OCI-LY7 (cell line): ENCODE data around the gene ROR2. TPM values are rescaled to one million over a fixed set of nuclear protein-coding genes. Genes with fewer than 3 reads are reported as not detected.

ENCODE experiments used
- BruUV-seq: library from RNA; stranded (reverse); fragments of 400-500 nt; replicated peaks from 2 replicates; lab custom pipeline; 2021; lab: Mats Ljungman, UMichigan
- CTCF ChIA-PET: fragments of 300-600 bp; sonication (Branson Sonifier 250); formaldehyde crosslinking; loops from one replicate; lab custom pipeline; 2022; ENCODE audit warnings: antibody characterized with exemption; ENCODE audit not compliant: unreplicated experiment; lab: Charles Lee
- POLR2A ChIA-PET: fragments of 300-600 bp; sonication (Branson Sonifier 250); formaldehyde crosslinking; loops from one replicate; lab custom pipeline; 2022; ENCODE audit warnings: antibody characterized with exemption; lab: Charles Lee
- DNase-seq: peaks from one replicate; pipeline ENCODE4 v3.0.0-alpha.2; 2015; ENCODE audit warnings: low spot score
- H2AFZ ChIP-seq: fragments of 200-600 bp; sonication (generic), shearing (Covaris generic); 2 replicates; pipeline ENCODE4 v1.6.1; 2014; ENCODE audit warnings: mild to moderate bottlenecking, antibody characterized with exemption, low read length, moderate library complexity
- H3K27ac ChIP-seq: fragments of 200-600 bp; sonication (generic); 2 replicates; pipeline ENCODE4 v1.5.1; 2014; ENCODE audit warnings: mixed run types, low read depth, mild to moderate bottlenecking, moderate library complexity, low read length, inconsistent platforms; ENCODE audit not compliant: poor library complexity, severe bottlenecking
- H3K36me3 ChIP-seq: fragments of 200-600 bp; sonication (generic); 2 replicates; pipeline ENCODE4 v1.6.1; 2014; ENCODE audit warnings: mild to moderate bottlenecking, antibody characterized with exemption, low read length, moderate library complexity, mixed read lengths; ENCODE audit not compliant: insufficient read depth
- H3K4me1 ChIP-seq: fragments of 200-600 bp; sonication (generic); 2 replicates; pipeline ENCODE4 v1.5.1; 2014; ENCODE audit warnings: mild to moderate bottlenecking, low read length; ENCODE audit not compliant: insufficient read depth, poor library complexity, severe bottlenecking
- H3K4me2 ChIP-seq: fragments of 200-600 bp; sonication (generic); 2 replicates; pipeline ENCODE4 v1.6.1; 2014; ENCODE audit warnings: mild to moderate bottlenecking, low read length
- H3K4me3 ChIP-seq: fragments of 200-600 bp; sonication (generic); 2 replicates; pipeline ENCODE4 v1.5.1; 2014; ENCODE audit warnings: mild to moderate bottlenecking, low read depth, low read length; ENCODE audit not compliant: poor library complexity, severe bottlenecking
- H3K79me2 ChIP-seq: fragments of 200-600 bp; sonication (generic); 2 replicates; pipeline ENCODE4 v1.6.1; 2016; ENCODE audit warnings: low read depth, mild to moderate bottlenecking, low read length, moderate library complexity, mixed read lengths; ENCODE audit not compliant: insufficient read depth
- H3K9me2 ChIP-seq: fragments of 200-600 bp; sonication (generic); 2 replicates; pipeline ENCODE4 v1.6.1; 2016; ENCODE audit warnings: mild to moderate bottlenecking, low read length, mixed read lengths; ENCODE audit not compliant: insufficient read depth
- H3K9me3 ChIP-seq: fragments of 200-600 bp; sonication (generic); 2 replicates; pipeline ENCODE4 v1.6.1; 2014; ENCODE audit warnings: mild to moderate bottlenecking, mixed run types, low read length, mixed read lengths
- H4K20me1 ChIP-seq: fragments of 200-600 bp; sonication (generic); 2 replicates; pipeline ENCODE4 v1.6.1; 2014; ENCODE audit warnings: mild to moderate bottlenecking, antibody characterized with exemption, low read length, moderate library complexity, mixed read lengths; ENCODE audit not compliant: insufficient read depth
- EZH2phosphoT487 ChIP-seq: fragments of 200-600 bp; sonication (generic); IDR thresholded peaks from 2 replicates; pipeline ENCODE4 v1.6.1; 2018; ENCODE audit warnings: low read depth, borderline replicate concordance, mild to moderate bottlenecking, mixed run types, antibody characterized with exemption, low read length, moderate library complexity, mixed read lengths
- intact Hi-C: fragments of 100-400 bp; cut with micrococcal nuclease; formaldehyde crosslinking; loops from one replicate; pipeline ENCODE4 v1.10.0; 2022; ENCODE audit not compliant: unreplicated experiment
- total RNA-seq, 2 experiments: library from RNA; depleted of rRNA in 1 of 2; stranded (reverse); fragments of >200 nt in 1 of 2; shearing (Covaris generic) in 1 of 2; gene quantifications; 2 replicates each; pipeline ENCODE4 v1.2.3, GENCODE V29; 2014 to 2022
- TF ChIP-seq, protein P1 (sequence below): fragments of 200-600 bp; sonication (generic); conservative IDR thresholded peaks from 2 replicates; pipeline ENCODE4 v1.5.1; 2014; ENCODE audit warnings: mild to moderate bottlenecking, antibody characterized with exemption, low read length, moderate library complexity, mixed read lengths

ROR2 gene
- total RNA-seq, 2 experiments from 2014 or later: 0.10 to 0.19 TPM

DNA sequence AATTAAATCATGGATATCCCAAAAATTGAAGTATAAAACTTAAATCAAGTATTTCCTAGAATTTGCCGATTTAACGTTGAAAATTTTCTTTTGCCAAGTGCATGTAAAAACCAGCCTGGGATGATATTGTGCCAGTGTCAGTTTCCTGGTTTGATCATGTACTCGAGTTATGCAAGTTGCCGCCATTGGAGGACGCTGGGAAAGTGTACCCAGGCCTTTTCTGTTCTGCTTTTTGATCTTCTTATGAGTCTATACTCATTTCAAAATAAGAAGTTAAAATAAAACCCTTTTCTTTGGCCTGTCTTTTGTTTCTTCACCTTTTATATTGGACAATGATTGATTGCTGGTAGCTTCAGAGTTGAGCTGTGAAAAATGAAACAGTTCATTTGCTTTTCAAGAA, 433.3 kb downstream of the ROR2 start:
- no TSS peak for BruUV-seq
- Histone ChIP-seq H4K20me1 (no peaks in the 10 kb centered on the region), H3K36me3 (no peaks in the 10 kb centered on the region), H3K9me3 (no peaks in the 10 kb centered on the region), H3K4me1 (no peaks in the 10 kb centered on the region), H2AFZ (no peak overlapping the region), H3K4me2 (no peak overlapping the region), H3K27ac (no peak overlapping the region), H3K9me2 (no peaks in the 10 kb centered on the region), H3K79me2 (no peaks in the 10 kb centered on the region), H3K4me3 (no peak overlapping the region)
- intact Hi-C loops: no loop called here
- DNase-seq: no peak
- ChIA-PET CTCF (no interaction called here), POLR2A (interaction anchor here (0.6 kb wide), 1 partner anchor 209 kb away, joined by 6 read pairs; no protein-coding TSS in a partner anchor)
- TF ChIP-seq, protein P1, sequence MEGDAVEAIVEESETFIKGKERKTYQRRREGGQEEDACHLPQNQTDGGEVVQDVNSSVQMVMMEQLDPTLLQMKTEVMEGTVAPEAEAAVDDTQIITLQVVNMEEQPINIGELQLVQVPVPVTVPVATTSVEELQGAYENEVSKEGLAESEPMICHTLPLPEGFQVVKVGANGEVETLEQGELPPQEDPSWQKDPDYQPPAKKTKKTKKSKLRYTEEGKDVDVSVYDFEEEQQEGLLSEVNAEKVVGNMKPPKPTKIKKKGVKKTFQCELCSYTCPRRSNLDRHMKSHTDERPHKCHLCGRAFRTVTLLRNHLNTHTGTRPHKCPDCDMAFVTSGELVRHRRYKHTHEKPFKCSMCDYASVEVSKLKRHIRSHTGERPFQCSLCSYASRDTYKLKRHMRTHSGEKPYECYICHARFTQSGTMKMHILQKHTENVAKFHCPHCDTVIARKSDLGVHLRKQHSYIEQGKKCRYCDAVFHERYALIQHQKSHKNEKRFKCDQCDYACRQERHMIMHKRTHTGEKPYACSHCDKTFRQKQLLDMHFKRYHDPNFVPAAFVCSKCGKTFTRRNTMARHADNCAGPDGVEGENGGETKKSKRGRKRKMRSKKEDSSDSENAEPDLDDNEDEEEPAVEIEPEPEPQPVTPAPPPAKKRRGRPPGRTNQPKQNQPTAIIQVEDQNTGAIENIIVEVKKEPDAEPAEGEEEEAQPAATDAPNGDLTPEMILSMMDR: no peak
- TF ChIP-seq EZH2phosphoT487: no peak

DNA sequence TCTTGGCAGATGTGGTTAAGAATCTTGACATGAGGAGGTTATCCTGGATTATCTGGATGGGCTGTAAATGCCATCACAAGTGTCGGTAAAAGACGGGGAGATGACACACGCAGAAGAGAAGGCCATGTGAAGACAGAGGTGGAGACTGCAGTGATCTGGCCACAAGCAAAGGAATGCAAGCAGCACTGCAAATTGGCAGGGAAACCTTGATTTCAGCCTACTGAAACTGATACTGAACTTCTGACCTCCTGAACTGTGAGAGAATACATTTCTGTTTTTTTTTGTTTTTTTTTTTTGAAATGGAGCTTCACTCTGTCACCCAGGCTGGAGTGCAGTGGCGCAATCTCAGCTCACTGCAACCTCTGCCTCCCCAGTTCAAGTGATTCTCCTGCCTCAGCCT, 433.9 kb downstream of the ROR2 start:
- no peak for TF ChIP-seq EZH2phosphoT487
- TF ChIP-seq, protein P1: no peak
- Histone ChIP-seq H2AFZ (no peak overlapping the region), H3K79me2 (no peaks in the 10 kb centered on the region), H3K9me3 (no peaks in the 10 kb centered on the region), H3K36me3 (no peaks in the 10 kb centered on the region), H3K4me1 (no peaks in the 10 kb centered on the region), H3K4me2 (no peak overlapping the region), H4K20me1 (no peaks in the 10 kb centered on the region), H3K9me2 (no peaks in the 10 kb centered on the region), H3K27ac (no peak overlapping the region), H3K4me3 (no peak overlapping the region)
- CTCF ChIA-PET: no interaction called here
- no TSS peak for BruUV-seq
- intact Hi-C loops: no loop called here
- POLR2A ChIA-PET: interaction anchor here (0.6 kb wide), 1 partner anchor 210 kb away, joined by 6 read pairs; no protein-coding TSS in a partner anchor
- no peak for DNase-seq

GRCh38 chr9:91515074-91515687, 434.8 kb downstream of the ROR2 start:
- no peak for TF ChIP-seq EZH2phosphoT487
- TF ChIP-seq, protein P1: no peak
- Histone ChIP-seq H4K20me1 (no peaks in the 10 kb centered on the region), H3K27ac (no peak overlapping the region), H3K36me3 (no peaks in the 10 kb centered on the region), H3K4me3 (no peak overlapping the region), H3K4me2 (no peak overlapping the region), H3K4me1 (no peaks in the 10 kb centered on the region), H3K9me3 (no peaks in the 10 kb centered on the region), H3K79me2 (no peaks in the 10 kb centered on the region), H2AFZ (no peak overlapping the region), H3K9me2 (no peaks in the 10 kb centered on the region)
- DNase-seq: no peak
- no TSS peak for BruUV-seq
- intact Hi-C loops: no loop called here
- ChIA-PET CTCF (interaction anchor here (0.6 kb wide), 1 partner anchor 204 kb away, joined by 4 read pairs; no protein-coding TSS in a partner anchor), POLR2A (no interaction called here)
